WTC11 (cell line): Measurements from ENCODE around the gene MT2A. TPM values are rescaled to one million over a fixed set of nuclear protein-coding genes. Genes with fewer than 3 reads are reported as not detected.
A peak's percentile ranks its signal among the peaks of the same experiment; 100 is the strongest.

Source experiments
- ATAC-seq: fragments of 200-7000 bp; cut with Tn5 transposase; 2 replicates; pipeline ENCODE4 v1.10.0; 2021; ENCODE audit warnings: mild to moderate bottlenecking, moderate library complexity
- CTCF ChIA-PET: fragments of 300-600 bp; sonication (Branson Sonifier 250); formaldehyde crosslinking; loops from one replicate; lab custom pipeline; 2021; ENCODE audit warnings: antibody characterized with exemption; lab: Charles Lee
- POLR2A ChIA-PET: fragments of 350-600 bp; sonication (Branson Sonifier 250); formaldehyde crosslinking; loops from one replicate; lab custom pipeline; 2021; ENCODE audit warnings: antibody characterized with exemption; lab: Charles Lee
- DNase-seq: peaks from one replicate; pipeline ENCODE4 v3.0.0; 2021; ENCODE audit warnings: low spot score
- H3K27ac Mint-ChIP-seq: 2 replicates; pipeline ENCODE4 v1.8.0; 2021; ENCODE audit warnings: mixed read lengths
- H3K27me3 Mint-ChIP-seq: 2 replicates; pipeline ENCODE4 v1.8.0; 2021; ENCODE audit warnings: low read depth, mild to moderate bottlenecking, moderate library complexity, mixed read lengths
- H3K36me3 Mint-ChIP-seq: 2 replicates; pipeline ENCODE4 v1.8.0; 2021; ENCODE audit warnings: mixed read lengths
- H3K4me1 Mint-ChIP-seq: 2 replicates; pipeline ENCODE4 v1.8.0; 2022; ENCODE audit warnings: mixed read lengths
- H3K4me3 Mint-ChIP-seq: 2 replicates; pipeline ENCODE4 v1.8.0; 2021; ENCODE audit warnings: mild to moderate bottlenecking, moderate library complexity, mixed read lengths
- H3K9me3 Mint-ChIP-seq: 2 replicates; pipeline ENCODE4 v1.8.0; 2021; ENCODE audit warnings: mixed read lengths
- CBFB ChIP-seq: sonication (generic); formaldehyde crosslinking; IDR thresholded peaks from 2 replicates; pipeline ENCODE4 v1.8.1; 2022; ENCODE audit warnings: mild to moderate bottlenecking, low read depth, missing genetic modification reagents
- CREB1 ChIP-seq: sonication (generic); formaldehyde crosslinking; IDR thresholded peaks from 2 replicates; pipeline ENCODE4 v1.8.0; 2023; ENCODE audit warnings: mild to moderate bottlenecking, missing genetic modification reagents
- FOXJ3 ChIP-seq: sonication (generic); formaldehyde crosslinking; IDR thresholded peaks from 2 replicates; pipeline ENCODE4 v1.9.0; 2021; ENCODE audit warnings: missing genetic modification reagents, mild to moderate bottlenecking, borderline replicate concordance
- FOXK1 ChIP-seq: sonication (generic); formaldehyde crosslinking; IDR thresholded peaks from 2 replicates; pipeline ENCODE4 v1.8.0; 2022; ENCODE audit warnings: mild to moderate bottlenecking, moderate library complexity, missing genetic modification reagents
- FOXP1 ChIP-seq: sonication (generic); formaldehyde crosslinking; IDR thresholded peaks from 2 replicates; pipeline ENCODE4 v1.8.0; 2022; ENCODE audit warnings: missing genetic modification reagents, mild to moderate bottlenecking, moderate library complexity, borderline replicate concordance
- GABPB1 ChIP-seq: sonication (generic); formaldehyde crosslinking; IDR thresholded peaks from 2 replicates; pipeline ENCODE4 v1.8.1; 2023; ENCODE audit warnings: mild to moderate bottlenecking, missing genetic modification reagents
- GRHL2 ChIP-seq: fragments of 250-450 bp; sonication (Bioruptor Pico); IDR thresholded peaks from 2 replicates; pipeline ENCODE4 v1.8.0; 2022; ENCODE audit warnings: mild to moderate bottlenecking, moderate library complexity; ENCODE audit not compliant: insufficient replicate concordance, severe bottlenecking
- IRF2 ChIP-seq: sonication (generic); formaldehyde crosslinking; IDR thresholded peaks from 2 replicates; pipeline ENCODE4 v1.8.0; 2022; ENCODE audit warnings: low read depth, missing genetic modification reagents, borderline replicate concordance
- KAT7 ChIP-seq: sonication (generic); formaldehyde crosslinking; IDR thresholded peaks from 2 replicates; pipeline ENCODE4 v1.8.1; 2023; ENCODE audit warnings: missing genetic modification reagents, mild to moderate bottlenecking, borderline replicate concordance
- MYBL2 ChIP-seq: sonication (generic); formaldehyde crosslinking; IDR thresholded peaks from 2 replicates; pipeline ENCODE4 v1.8.1; 2023; ENCODE audit warnings: mild to moderate bottlenecking, moderate library complexity, missing genetic modification reagents
- NR3C1 ChIP-seq: sonication (generic); formaldehyde crosslinking; conservative IDR thresholded peaks from 2 replicates; pipeline ENCODE4 v1.8.1; 2023; ENCODE audit warnings: low read depth, mild to moderate bottlenecking, missing genetic modification reagents
- OVOL2 ChIP-seq: fragments of 250-450 bp; sonication (Bioruptor Pico); IDR thresholded peaks from 2 replicates; pipeline ENCODE4 v1.9.0; 2021; ENCODE audit warnings: mild to moderate bottlenecking, borderline replicate concordance
- PRRX2 ChIP-seq: fragments of 250-450 bp; sonication (Bioruptor Pico); IDR thresholded peaks from 2 replicates; pipeline ENCODE4 v1.8.0; 2021; ENCODE audit warnings: mild to moderate bottlenecking
- RORB ChIP-seq: fragments of 250-450 bp; sonication (Bioruptor Pico); IDR thresholded peaks from 2 replicates; pipeline ENCODE4 v1.9.0; 2021; ENCODE audit warnings: mild to moderate bottlenecking
- SP1 ChIP-seq: sonication (generic); formaldehyde crosslinking; conservative IDR thresholded peaks from 2 replicates; pipeline ENCODE4 v1.8.1; 2022; ENCODE audit warnings: missing genetic modification reagents
- TCF7 ChIP-seq: sonication (generic); formaldehyde crosslinking; IDR thresholded peaks from 2 replicates; pipeline ENCODE4 v1.8.0; 2022; ENCODE audit warnings: mild to moderate bottlenecking, low read depth, missing genetic modification reagents, moderate library complexity
- TEAD1 ChIP-seq: sonication (generic); formaldehyde crosslinking; IDR thresholded peaks from 2 replicates; pipeline ENCODE4 v1.8.0; 2022; ENCODE audit warnings: mild to moderate bottlenecking, missing genetic modification reagents
- TEAD4 ChIP-seq: sonication (generic); formaldehyde crosslinking; IDR thresholded peaks from 2 replicates; pipeline ENCODE4 v1.8.0; 2022; ENCODE audit warnings: mild to moderate bottlenecking, missing genetic modification reagents
- TP53 ChIP-seq: sonication (generic); formaldehyde crosslinking; IDR thresholded peaks from 2 replicates; pipeline ENCODE4 v1.8.1; 2023; ENCODE audit warnings: mild to moderate bottlenecking, missing genetic modification reagents
- ZNF317 ChIP-seq: sonication (generic); formaldehyde crosslinking; IDR thresholded peaks from 2 replicates; pipeline ENCODE4 v1.8.1; 2023; ENCODE audit warnings: low read depth, mild to moderate bottlenecking, moderate library complexity, missing genetic modification reagents, borderline replicate concordance
- ZNF416 ChIP-seq: fragments of 250-450 bp; sonication (Bioruptor Pico); IDR thresholded peaks from 2 replicates; pipeline ENCODE4 v1.9.0; 2021; ENCODE audit warnings: mild to moderate bottlenecking, inconsistent platforms
- ZNF671 ChIP-seq: fragments of 250-450 bp; sonication (Bioruptor Pico); IDR thresholded peaks from 2 replicates; pipeline ENCODE4 v1.8.0; 2021; ENCODE audit warnings: mild to moderate bottlenecking
- total RNA-seq: library from RNA; stranded (reverse); gene quantifications from 3 replicates; pipeline ENCODE4 v1.2.3, GENCODE V29; 2021
- TF ChIP-seq, protein P1 (sequence below): sonication (generic); formaldehyde crosslinking; IDR thresholded peaks from 2 replicates; pipeline ENCODE4 v1.8.1; 2023; ENCODE audit warnings: mild to moderate bottlenecking, missing genetic modification reagents, moderate library complexity
- TF ChIP-seq, protein P2 (sequence below): sonication (generic); formaldehyde crosslinking; IDR thresholded peaks from 2 replicates; pipeline ENCODE4 v1.8.1; 2022; ENCODE audit warnings: missing genetic modification reagents, borderline replicate concordance
- TF ChIP-seq, protein P3 (sequence below): sonication (generic); formaldehyde crosslinking; IDR thresholded peaks from 2 replicates; pipeline ENCODE4 v1.8.0; 2022; ENCODE audit warnings: mild to moderate bottlenecking, missing genetic modification reagents
- TF ChIP-seq, protein P4 (sequence below): sonication (generic); formaldehyde crosslinking; IDR thresholded peaks from 2 replicates; pipeline ENCODE4 v1.8.1; 2023; ENCODE audit warnings: mild to moderate bottlenecking, missing genetic modification reagents
- TF ChIP-seq, protein P5 (sequence below): sonication (generic); formaldehyde crosslinking; IDR thresholded peaks from 2 replicates; pipeline ENCODE4 v1.8.1; 2022; ENCODE audit warnings: mild to moderate bottlenecking, missing genetic modification reagents, moderate library complexity, borderline replicate concordance
- TF ChIP-seq, protein P6 (sequence below): fragments of 250-450 bp; sonication (Bioruptor Pico); IDR thresholded peaks from 2 replicates; pipeline ENCODE4 v1.9.0; 2021; ENCODE audit warnings: mild to moderate bottlenecking

MT2A gene
- total RNA-seq, 1 experiment from 2014 or later = 139 TPM

DNA sequence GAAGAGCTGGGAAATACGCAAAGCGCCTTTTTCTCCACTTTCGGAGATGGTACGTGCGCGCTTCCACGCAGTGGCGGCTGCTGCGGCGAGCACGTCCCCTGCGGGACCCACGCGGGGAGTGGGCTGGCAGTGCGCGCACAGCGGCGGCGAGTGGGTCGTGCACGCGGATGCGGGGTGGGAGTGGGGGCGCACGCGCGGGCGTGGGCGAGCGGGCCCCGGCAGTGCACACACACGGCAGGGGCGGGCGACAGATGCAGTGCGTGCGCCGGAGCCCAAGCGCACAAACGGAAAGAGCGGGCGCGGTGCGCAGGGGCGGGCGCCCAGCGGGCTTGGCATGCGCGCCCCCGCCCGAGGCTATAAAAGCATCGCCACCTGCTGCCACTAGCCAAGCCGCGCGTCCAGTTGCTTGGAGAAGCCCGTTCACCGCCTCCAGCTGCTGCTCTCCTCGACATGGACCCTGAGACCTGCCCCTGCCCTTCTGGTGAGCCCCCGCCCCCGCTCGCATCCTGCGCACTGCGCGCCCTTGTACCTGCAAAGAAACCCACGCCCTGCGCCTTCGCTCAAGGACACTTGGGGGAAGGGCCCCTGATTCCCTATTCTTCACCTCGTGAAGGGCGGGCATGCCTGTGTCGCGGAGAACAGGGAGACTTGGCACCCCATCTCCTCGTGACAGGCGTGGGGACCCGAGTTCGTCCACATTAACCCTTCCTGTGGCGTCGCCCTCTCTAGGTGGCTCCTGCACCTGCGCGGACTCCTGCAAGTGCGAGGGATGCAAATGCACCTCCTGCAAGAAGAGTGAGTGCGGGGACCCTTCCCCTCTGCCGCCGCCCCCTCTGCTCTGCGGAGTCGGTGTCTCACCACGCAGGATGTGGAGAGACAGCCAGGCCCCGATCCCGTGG is 19.0 kb upstream of the MT2A start, which contains the start of gene MT3 (continued):
- TF ChIP-seq, protein P1, sequence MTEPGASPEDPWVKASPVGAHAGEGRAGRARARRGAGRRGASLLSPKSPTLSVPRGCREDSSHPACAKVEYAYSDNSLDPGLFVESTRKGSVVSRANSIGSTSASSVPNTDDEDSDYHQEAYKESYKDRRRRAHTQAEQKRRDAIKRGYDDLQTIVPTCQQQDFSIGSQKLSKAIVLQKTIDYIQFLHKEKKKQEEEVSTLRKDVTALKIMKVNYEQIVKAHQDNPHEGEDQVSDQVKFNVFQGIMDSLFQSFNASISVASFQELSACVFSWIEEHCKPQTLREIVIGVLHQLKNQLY = no peak
- peak; percentile 50; the same call in 1 of the 2 replicates for TF ChIP-seq FOXP1
- no peak for TF ChIP-seq CBFB
- TF ChIP-seq, protein P2, sequence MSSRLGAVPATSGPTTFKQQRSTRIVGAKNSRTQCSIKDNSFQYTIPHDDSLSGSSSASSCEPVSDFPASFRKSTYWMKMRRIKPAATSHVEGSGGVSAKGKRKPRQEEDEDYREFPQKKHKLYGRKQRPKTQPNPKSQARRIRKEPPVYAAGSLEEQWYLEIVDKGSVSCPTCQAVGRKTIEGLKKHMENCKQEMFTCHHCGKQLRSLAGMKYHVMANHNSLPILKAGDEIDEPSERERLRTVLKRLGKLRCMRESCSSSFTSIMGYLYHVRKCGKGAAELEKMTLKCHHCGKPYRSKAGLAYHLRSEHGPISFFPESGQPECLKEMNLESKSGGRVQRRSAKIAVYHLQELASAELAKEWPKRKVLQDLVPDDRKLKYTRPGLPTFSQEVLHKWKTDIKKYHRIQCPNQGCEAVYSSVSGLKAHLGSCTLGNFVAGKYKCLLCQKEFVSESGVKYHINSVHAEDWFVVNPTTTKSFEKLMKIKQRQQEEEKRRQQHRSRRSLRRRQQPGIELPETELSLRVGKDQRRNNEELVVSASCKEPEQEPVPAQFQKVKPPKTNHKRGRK (CRISPR knock-in tag) = no peak
- TF ChIP-seq ZNF317 (CRISPR knock-in tag) = no peak
- no peak for TF ChIP-seq KAT7
- TF ChIP-seq CREB1 = no peak
- 0 out of 2 replicates have a peak, but pooled peaks have one; percentile 37 for TF ChIP-seq MYBL2 (CRISPR knock-in tag)
- no peak for TF ChIP-seq ZNF671 (CRISPR knock-in tag)
- TF ChIP-seq GRHL2 (CRISPR knock-in tag) = no peak
- TF ChIP-seq FOXJ3 (CRISPR knock-in tag) = no peak
- no peak for TF ChIP-seq GABPB1 (CRISPR knock-in tag)
- no peak for TF ChIP-seq NR3C1 (CRISPR knock-in tag)
- TF ChIP-seq, protein P3, sequence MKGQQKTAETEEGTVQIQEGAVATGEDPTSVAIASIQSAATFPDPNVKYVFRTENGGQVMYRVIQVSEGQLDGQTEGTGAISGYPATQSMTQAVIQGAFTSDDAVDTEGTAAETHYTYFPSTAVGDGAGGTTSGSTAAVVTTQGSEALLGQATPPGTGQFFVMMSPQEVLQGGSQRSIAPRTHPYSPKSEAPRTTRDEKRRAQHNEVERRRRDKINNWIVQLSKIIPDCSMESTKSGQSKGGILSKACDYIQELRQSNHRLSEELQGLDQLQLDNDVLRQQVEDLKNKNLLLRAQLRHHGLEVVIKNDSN = no peak; the same call in 1 of the 2 replicates
- TF ChIP-seq TEAD4 (CRISPR knock-in tag) = no peak
- 0 out of 2 replicates have a peak, but pooled peaks have one; percentile 31 for TF ChIP-seq SP1
- TF ChIP-seq, protein P4, sequence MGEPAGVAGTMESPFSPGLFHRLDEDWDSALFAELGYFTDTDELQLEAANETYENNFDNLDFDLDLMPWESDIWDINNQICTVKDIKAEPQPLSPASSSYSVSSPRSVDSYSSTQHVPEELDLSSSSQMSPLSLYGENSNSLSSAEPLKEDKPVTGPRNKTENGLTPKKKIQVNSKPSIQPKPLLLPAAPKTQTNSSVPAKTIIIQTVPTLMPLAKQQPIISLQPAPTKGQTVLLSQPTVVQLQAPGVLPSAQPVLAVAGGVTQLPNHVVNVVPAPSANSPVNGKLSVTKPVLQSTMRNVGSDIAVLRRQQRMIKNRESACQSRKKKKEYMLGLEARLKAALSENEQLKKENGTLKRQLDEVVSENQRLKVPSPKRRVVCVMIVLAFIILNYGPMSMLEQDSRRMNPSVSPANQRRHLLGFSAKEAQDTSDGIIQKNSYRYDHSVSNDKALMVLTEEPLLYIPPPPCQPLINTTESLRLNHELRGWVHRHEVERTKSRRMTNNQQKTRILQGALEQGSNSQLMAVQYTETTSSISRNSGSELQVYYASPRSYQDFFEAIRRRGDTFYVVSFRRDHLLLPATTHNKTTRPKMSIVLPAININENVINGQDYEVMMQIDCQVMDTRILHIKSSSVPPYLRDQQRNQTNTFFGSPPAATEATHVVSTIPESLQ (CRISPR knock-in tag) = no peak
- TF ChIP-seq RORB = no peak
- TF ChIP-seq IRF2 (CRISPR knock-in tag) = no peak
- no peak for TF ChIP-seq ZNF416 (CRISPR knock-in tag)

DNA sequence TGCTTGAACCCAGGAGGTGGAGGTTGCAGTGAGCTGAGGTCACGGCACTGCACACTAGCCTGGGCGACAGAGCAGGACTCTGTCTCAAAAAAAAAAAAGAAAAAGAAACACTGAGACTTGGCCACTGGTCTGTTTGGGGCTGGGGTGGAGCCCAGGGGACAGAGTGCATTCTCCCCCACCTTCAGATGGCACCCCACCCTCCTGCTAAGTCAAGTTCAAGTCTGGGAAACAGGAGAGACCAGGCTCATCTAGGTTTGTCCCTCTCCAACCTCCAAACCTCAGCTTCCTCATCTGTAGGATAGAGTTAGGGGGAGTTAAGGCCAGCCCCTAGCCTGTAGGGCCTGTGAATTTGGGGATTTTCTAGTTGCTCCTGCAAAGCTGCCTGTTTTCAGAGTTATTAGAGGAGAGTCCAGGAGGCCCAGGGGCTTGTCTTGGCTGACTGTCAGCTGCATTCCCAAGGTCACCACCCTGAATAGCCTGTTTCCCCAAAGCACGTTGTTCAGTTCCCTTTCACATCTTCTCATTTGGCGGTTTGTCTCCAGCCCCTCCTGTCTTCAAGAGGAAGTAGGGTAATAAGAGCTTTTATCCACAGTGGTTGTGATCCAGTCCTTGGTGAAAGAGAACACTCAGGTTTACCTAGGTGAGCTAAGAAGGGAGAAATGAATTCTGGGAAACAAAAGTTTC is 16.9 kb upstream of the MT2A start:
- H3K27ac Mint-ChIP-seq = no peak overlapping the region
- no peak for ATAC-seq

More for the DNA sequence above, 16.9 kb upstream of the MT2A start:
- TF ChIP-seq RORB (no peak), TEAD4 (CRISPR knock-in tag) (no peak), TCF7 (CRISPR knock-in tag) (no peak), OVOL2 (CRISPR knock-in tag) (no peak), PRRX2 (CRISPR knock-in tag) (no peak), FOXK1 (CRISPR knock-in tag) (no peak), TEAD1 (CRISPR knock-in tag) (no peak), KAT7 (no peak), GABPB1 (CRISPR knock-in tag) (no peak), TP53 (CRISPR knock-in tag) (no peak)
- TF ChIP-seq, protein P5, sequence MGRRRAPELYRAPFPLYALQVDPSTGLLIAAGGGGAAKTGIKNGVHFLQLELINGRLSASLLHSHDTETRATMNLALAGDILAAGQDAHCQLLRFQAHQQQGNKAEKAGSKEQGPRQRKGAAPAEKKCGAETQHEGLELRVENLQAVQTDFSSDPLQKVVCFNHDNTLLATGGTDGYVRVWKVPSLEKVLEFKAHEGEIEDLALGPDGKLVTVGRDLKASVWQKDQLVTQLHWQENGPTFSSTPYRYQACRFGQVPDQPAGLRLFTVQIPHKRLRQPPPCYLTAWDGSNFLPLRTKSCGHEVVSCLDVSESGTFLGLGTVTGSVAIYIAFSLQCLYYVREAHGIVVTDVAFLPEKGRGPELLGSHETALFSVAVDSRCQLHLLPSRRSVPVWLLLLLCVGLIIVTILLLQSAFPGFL (CRISPR knock-in tag) = no peak
- TF ChIP-seq, protein P6, sequence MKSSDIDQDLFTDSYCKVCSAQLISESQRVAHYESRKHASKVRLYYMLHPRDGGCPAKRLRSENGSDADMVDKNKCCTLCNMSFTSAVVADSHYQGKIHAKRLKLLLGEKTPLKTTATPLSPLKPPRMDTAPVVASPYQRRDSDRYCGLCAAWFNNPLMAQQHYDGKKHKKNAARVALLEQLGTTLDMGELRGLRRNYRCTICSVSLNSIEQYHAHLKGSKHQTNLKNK (CRISPR knock-in tag) = no peak
- Mint-ChIP-seq H3K36me3 (no peaks in the 10 kb centered on the region), H3K27me3 (peaks cover 74% of the 10 kb centered on the region), H3K4me3 (no peak overlapping the region), H3K9me3 (no peaks in the 10 kb centered on the region), H3K4me1 (peaks cover 14% of the 10 kb centered on the region)
- no peak for DNase-seq
- ChIA-PET POLR2A (interaction anchor here (0.7 kb wide), 1 partner anchor 196 kb away, joined by 4 read pairs; no protein-coding TSS in a partner anchor), CTCF (interaction anchor here (1.0 to 2.2 kb wide), 7 partner anchors 9 to 110 kb away, joined by 3 to 8 read pairs (median 4); no protein-coding TSS in a partner anchor)
